PC-3 (cell line): ENCODE results near the gene FASTK.

Source experiments
- EZH2 ChIP-seq: fragments of 300-600 bp; sonication (generic); IDR thresholded peaks from one replicate; pipeline ENCODE4 v1.6.1; 2017; ENCODE audit warnings: antibody characterized with exemption, mild to moderate bottlenecking, low read length; ENCODE audit not compliant: unreplicated experiment
- TF ChIP-seq, protein P1 (sequence below): fragments of 300-600 bp; sonication (generic); conservative IDR thresholded peaks from 2 replicates; pipeline ENCODE4 v1.5.1; 2017; ENCODE audit warnings: antibody characterized with exemption, low read depth, mild to moderate bottlenecking, low read length

GRCh38 chr7:151119055-151119415 is 38.4 kb upstream of the FASTK start:
- TF ChIP-seq, protein P1, sequence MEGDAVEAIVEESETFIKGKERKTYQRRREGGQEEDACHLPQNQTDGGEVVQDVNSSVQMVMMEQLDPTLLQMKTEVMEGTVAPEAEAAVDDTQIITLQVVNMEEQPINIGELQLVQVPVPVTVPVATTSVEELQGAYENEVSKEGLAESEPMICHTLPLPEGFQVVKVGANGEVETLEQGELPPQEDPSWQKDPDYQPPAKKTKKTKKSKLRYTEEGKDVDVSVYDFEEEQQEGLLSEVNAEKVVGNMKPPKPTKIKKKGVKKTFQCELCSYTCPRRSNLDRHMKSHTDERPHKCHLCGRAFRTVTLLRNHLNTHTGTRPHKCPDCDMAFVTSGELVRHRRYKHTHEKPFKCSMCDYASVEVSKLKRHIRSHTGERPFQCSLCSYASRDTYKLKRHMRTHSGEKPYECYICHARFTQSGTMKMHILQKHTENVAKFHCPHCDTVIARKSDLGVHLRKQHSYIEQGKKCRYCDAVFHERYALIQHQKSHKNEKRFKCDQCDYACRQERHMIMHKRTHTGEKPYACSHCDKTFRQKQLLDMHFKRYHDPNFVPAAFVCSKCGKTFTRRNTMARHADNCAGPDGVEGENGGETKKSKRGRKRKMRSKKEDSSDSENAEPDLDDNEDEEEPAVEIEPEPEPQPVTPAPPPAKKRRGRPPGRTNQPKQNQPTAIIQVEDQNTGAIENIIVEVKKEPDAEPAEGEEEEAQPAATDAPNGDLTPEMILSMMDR: no peak
- TF ChIP-seq EZH2: no peak
